ENCODE data around the gene CHD8.

Gene CHD8

GRCh38 chr14:21356511-21356910, 99.4 kb downstream of the CHD8 start:
- no peak for DNase-seq

GRCh38 chr14:21352587-21352986, 103.3 kb downstream of the CHD8 start:
- no peak for DNase-seq

- no peak for DNase-seq
Observed at GRCh38 chr14:21350539-21350938, 105.4 kb downstream of the CHD8 start.

- DNase-seq = no peak
Observed at GRCh38 chr14:21347201-21347600, 108.7 kb downstream of the CHD8 start.

DNA sequence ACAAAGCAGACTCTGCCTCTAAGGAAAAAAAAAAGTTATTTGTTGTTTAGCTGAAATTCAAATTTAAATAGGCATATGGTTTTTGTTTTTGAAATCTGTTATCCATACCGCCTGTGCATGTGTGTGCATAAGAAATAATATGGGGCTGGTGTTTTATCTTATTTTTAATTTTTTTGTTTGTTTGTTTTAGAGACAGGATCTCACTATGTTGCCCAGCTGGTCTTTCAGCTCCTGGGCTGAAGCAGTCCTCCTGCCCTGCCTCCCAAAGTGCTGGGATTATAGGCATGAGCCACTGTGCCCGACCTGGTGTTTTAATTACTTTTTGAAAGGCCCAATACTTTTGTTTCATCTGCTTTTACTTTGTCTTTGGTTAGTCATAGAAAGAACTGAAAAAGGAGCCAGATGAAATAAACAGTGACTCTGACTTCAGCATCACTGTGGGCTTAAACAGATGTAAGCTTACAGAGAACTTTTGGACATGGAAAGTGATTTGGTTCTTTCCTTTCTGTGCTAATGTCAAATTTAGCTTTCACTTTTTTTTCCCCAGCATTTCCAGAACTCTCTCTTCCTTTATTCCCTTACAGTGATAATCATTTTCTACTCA, 109.3 kb downstream of the CHD8 start:
- DNase-seq = peak; percentile 2

GRCh38 chr14:21343035-21343794, 112.7 kb downstream of the CHD8 start:
- no peak for DNase-seq
